Retinal pigment epithelial cell (primary cell): ENCODE data around the gene MVP.
"Not testable (repeated sequence)": the region's sequence is repeated elsewhere in the genome, so short reads cannot be mapped to it uniquely, and the experiment has no call there.

ENCODE experiments used
- DNase-seq: peaks from one replicate; pipeline ENCODE4 v3.0.0-alpha.2; 2010; ENCODE audit warnings: low read depth
- H3K4me3 ChIP-seq: 2 replicates; pipeline ENCODE4 v1.5.1; 2011; ENCODE audit warnings: mild to moderate bottlenecking, low read length, control low read depth, moderate library complexity
- TF ChIP-seq, protein P1 (sequence below): conservative IDR thresholded peaks from 2 replicates; pipeline ENCODE4 v1.5.1; 2011; ENCODE audit warnings: low read depth, low read length, control low read depth, inconsistent platforms

MVP gene

DNA sequence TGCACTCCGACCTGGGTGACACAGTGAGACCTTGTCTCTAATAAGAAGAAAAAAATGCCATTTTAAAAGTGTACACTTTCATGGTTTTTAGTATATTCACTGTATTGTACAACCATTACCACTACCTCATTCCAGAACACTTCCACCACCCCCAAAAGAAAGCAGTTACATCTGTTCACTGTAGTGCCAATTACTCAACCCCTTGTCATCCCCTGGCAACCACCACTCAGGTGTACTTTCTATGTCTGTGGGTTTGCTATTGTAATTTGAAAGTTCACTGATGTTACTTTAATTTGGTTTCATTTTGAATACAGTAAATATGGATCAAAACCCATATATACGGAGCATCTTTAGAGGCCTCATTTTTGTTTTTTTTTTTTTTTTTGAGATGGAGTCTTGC, 36.1 kb upstream of the MVP start:
- DNase-seq: no peak
- no peak overlapping the region for H3K4me3 ChIP-seq
- TF ChIP-seq, protein P1, sequence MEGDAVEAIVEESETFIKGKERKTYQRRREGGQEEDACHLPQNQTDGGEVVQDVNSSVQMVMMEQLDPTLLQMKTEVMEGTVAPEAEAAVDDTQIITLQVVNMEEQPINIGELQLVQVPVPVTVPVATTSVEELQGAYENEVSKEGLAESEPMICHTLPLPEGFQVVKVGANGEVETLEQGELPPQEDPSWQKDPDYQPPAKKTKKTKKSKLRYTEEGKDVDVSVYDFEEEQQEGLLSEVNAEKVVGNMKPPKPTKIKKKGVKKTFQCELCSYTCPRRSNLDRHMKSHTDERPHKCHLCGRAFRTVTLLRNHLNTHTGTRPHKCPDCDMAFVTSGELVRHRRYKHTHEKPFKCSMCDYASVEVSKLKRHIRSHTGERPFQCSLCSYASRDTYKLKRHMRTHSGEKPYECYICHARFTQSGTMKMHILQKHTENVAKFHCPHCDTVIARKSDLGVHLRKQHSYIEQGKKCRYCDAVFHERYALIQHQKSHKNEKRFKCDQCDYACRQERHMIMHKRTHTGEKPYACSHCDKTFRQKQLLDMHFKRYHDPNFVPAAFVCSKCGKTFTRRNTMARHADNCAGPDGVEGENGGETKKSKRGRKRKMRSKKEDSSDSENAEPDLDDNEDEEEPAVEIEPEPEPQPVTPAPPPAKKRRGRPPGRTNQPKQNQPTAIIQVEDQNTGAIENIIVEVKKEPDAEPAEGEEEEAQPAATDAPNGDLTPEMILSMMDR: no peak

DNA sequence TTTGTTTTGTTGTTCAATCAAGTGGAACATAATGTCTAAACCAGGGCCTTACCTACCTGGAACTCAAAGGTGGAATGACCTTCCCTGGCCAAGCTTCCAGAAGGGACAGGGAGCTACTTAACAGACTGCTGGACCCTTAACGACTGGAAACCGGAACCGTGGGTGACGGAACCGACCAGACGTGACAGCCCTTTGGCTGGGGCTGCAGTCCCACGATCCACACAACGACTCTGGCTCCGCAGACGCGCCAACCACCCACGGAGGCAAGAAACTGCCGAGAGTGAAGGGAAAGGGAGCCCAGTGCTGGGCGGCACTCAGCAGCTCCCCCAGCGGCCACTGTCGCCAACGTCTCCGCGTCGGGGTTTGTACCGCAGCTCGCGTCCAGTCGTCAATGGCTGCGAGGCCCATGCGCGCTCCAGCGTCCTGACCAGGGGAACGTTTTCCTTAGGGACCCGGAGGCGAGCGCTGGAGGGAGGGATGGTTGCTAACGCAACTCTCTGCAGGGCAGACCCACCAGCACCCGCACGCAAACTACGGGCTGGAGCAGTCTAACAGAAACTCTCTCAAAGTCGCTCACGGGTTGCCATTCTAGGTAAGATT, 35.3 kb upstream of the MVP start:
- DNase-seq: no peak
- H3K4me3 ChIP-seq: peak overlapping the region; percentile 35
- TF ChIP-seq, protein P1: peak; percentile 85

DNA sequence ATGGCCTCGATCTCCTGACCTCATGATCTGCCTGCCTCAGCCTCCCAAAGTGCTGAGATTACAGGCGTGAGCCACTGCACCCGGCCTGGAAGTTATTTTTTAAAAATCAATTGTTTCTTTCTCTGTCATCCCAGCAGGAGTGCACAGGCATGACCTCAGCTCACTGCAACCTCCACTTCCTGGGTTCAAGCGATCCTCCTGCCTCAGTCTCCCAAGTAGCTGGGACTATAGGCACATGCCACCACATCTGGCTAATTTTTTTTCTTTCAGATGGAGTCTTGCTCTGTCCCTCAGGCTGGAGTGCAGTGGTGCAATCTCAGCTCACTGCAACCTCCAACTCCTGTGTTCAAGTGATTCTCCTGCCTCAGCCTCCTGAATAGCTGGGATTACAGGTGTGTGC, 33.1 kb upstream of the MVP start:
- DNase-seq, H3K4me3 ChIP-seq: not testable (repeated sequence)

DNA sequence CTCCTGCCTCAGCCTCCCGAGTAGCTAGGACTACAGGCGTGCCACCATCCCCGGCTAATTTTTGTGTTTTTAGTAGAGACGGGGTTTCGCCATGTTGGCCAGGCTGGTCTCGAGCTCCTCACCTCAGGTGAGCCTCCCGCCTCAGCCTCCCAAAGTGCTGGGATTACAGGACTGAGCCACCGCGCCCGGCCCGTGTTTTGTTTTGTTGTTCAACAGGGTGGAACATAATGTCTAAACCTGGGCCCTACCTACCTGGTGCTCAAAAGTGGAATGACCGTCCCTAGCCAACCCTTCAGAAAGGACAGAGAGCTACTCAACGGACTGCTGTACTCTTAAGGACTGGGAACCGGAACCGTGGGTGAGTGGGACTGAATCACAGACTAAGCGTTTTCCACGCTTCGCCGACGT, 30.5 kb upstream of the MVP start:
- TF ChIP-seq, protein P1: no peak
- no peak for DNase-seq
- peak overlapping the region; percentile 97 for H3K4me3 ChIP-seq

DNA sequence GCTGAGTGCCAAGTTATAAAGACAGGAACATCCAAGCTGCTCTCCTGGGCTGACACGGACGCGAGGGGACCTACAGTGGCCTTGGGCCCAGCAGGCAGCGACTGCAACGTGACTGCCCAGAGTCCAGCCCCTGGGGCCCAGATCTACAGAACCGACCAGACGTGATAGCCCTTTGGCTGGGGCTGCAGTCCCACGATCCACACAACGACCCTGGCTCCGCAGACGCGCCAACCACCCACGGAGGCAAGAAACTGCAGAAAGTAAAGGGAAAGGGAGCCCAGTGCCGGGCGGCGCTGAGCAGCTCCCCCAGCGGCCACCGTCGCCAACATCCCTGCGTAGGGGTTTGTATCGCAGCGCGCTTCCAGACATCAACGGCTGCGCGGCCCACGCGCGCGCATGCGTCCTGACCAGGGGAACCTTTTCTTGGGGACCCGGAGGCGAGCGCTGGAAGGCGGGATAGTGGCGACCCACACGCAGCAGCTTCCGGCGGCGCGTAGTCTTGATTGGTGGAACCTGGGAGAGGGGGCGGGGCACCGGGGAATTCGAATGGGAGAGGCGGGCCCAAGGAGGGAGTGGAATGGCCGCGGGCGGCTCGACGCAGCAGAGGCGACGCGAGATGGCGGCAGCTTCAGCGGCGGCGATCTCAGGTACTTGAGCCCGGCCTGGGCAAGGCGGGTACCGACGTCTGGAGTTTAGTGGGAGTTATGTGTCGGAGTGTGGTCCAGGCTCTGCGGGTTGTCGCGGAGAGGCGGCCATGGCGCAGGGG, 29.9 kb upstream of the MVP start, which contains the start of gene KIF22:
TSS of gene KIF22 (plus strand) at position 569 of the 766 bp plus-strand sequence. CDS start at position 578, 9 bp downstream.
- DNase-seq: peak; percentile 92
- TF ChIP-seq, protein P1: peak; percentile 70
- peak within 1 kb of the TSS; percentile 97 for H3K4me3 ChIP-seq

DNA sequence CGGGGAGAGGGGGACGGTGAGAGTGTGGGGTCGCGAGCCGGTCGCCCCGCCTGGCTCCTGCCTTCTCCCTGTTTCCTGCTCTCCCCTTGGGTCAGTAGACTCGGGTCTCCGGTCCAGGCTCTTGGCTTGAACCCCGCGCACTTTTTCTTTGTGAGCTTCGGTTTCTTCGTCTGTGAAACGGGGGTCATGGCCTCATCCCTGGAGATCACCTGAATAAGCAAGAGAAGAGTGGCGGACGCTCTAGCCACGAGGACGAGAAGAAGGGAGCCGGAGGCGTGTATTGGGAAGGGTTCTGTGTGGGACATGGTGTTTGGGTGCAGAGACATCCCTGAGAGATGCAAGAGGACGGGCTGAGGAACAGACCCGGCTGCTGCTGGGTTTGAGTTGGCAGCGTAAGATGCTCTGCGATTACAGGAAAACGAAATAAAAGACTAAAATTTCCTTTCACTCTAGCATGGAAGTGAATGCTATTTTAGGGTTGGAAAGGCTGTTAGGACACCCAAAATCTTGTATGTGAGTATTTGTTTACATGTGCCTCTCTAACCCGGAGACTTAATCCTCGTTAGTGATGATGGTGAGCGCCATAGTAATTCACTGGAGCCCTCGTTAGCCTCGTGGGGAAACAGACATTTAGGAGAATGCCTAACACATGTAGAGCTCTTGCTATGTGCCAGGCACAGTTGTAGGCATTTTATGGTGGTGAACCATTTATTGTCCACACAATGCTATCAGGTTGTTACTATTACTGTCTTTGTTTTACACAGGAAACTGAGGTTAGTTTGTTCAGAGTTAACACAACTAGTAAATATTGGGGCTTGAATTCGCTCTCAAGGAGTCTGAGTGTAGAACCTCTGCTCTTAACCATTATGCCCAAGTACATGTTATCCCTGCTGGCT, 29.1 kb upstream of the MVP start:
- H3K4me3 ChIP-seq: peak overlapping the region; percentile 97
- no peak for DNase-seq

More for the DNA sequence above, 29.1 kb upstream of the MVP start:
- TF ChIP-seq, protein P1: no peak
